Measurements from ENCODE around the gene TUBG2.
"Not testable (repeated sequence)": the region's sequence is repeated elsewhere in the genome, so short reads cannot be mapped to it uniquely, and the experiment has no call there.

The TUBG2 gene

DNA sequence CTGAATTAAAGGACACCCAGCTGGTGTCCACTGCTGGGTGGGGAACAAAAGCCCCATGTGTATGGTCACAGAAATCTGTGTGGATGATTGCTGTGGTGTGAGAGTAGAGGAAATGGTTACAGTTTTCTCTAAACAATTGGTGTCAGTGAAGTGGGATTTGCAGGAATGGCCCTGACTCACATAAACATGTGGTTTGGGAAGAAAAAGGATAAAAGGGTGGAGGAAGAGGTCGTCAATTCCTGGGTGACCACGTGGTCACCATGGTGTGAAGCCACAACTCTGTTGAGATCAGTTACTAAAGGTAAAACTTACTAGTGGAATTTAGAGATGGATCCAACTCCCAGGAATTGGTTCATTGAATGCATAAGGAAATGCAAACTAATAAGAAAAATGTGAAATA, 3.6 kb upstream of the TUBG2 start:
- no peak for DNase-seq

- no peak for DNase-seq
These were observed 1.1 kb upstream of the TUBG2 start for GRCh38 chr17:42657824-42658588.

DNA sequence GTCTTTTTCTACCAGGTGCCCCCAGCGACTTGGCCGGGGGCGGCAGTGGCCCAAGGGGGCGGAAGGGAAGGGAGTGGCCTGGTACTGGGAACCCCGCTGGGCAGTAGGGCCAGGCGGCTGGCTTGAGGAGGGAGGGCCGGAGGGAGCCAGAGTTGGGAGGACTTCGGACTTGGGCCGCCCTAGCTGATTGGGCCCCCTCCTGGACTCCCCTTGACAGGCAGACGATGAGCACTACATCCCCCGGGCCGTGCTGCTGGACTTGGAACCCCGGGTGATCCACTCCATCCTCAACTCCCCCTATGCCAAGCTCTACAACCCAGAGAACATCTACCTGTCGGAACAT, 819 bp downstream of the TUBG2 start:
- DNase-seq, result not testable (repeated sequence)

DNA sequence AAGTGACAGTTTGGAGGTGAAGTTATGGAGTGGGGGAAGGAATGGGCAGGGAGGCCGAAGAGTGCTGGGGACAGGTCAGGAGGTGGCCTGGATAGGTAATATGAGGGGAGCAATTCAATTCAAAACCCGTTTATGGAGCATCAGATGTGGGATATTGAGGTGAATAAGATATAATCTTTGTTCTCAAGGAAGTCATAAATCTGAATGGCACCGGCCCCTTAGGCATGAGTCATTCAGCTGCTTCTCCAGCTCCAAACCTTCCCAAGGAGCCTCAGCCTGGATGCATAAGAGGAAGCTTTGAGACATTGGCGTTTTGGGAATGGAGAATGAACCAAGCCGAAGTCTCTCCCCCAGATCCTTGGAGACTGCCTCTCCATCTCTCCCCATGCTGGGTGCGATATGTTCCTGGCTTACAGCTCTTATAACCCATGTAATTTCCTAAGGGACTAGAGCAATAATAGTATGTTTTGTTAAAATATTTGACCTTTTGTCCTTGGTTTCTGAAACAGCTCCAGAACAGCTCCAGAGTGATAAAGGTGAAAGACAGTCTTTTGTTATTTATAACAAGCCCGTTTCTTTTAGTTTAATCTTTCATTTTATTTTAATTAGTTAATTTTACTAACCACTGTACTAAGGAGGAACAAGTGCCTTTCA, 1.7 kb downstream of the TUBG2 start:
- no peak for DNase-seq

- no peak for DNase-seq
These were observed 6.5 kb downstream of the TUBG2 start for GRCh38 chr17:42665581-42666001.

GRCh38 chr17:42666126-42666525, 7.0 kb downstream of the TUBG2 start:
- DNase-seq, result not testable (repeated sequence)

GRCh38 chr17:42667088-42667951, 8.2 kb downstream of the TUBG2 start:
- DNase-seq, result no peak

DNA sequence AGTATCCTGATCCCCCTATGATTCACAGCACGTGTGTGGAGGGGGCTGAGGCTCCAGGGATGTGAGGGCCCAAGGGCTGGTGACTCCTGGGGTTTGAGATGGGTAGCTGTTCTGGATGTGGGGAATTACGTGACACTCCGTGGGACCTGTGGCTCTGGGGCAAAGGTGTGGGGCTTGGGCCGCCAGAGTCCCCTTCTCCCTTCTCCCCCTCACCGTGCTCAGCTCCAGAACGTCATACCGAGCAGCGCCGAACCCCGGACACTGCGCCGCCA, 10.6 kb downstream of the TUBG2 start:
- DNase-seq, result no peak

GRCh38 chr17:42669977-42670788, 11.1 kb downstream of the TUBG2 start:
- no peak for DNase-seq

- no peak for DNase-seq
These were observed 11.9 kb downstream of the TUBG2 start for GRCh38 chr17:42670789-42671657.

DNA sequence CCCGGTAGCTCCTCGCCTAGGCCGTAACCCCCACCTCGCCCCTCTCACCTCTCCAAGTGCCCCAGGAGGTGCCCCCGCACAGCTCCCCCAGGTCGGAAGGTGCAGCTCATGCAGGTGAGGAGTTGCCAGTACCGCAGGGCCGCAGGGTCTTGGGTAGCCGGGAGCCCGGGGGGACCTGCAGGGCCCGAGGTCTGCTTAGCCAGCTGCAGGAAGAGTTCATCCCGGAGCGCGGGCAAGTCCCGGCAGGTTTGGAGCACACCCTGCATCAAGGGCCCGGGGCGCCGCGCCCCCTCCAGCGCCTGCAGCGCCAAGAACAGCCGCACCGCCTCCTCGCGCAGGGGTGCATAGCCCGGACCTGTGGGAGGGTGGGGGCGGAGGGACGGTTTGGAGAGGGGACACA, 13.0 kb downstream of the TUBG2 start:
- no peak for DNase-seq

DNA sequence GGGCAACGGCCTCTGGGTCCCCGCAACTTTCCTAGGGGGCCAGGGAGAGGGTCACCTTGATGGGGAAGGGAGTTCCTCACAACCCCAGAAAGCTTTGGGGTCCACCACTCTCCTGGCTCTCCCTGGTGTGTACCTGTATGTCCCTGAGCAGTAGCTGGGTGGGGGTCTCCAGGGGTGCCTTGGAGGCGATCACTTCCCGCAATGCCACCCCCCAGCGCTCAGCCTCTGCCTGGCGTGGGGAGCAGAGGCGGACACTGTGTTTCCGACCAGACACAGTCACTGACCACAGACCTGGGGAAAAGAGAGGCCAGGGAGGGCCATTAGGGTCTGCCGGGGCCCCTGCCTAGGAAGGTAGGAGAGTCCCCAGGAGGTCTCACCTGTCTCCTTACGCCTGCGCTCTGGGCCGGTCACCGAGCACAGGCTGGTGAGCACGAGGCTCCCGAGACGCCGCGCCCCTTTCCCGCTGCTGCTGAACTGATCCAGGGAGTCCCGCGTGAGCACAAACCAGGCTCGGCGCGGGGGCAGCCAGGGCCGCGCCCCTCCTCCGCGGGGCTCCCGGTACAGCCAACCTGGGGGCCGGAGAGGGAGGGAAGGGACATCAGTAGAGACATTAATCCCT, 14.3 kb downstream of the TUBG2 start:
- no peak for DNase-seq

- DNase-seq, result no peak
These were observed 15.0 kb downstream of the TUBG2 start for GRCh38 chr17:42673885-42674754.

DNA sequence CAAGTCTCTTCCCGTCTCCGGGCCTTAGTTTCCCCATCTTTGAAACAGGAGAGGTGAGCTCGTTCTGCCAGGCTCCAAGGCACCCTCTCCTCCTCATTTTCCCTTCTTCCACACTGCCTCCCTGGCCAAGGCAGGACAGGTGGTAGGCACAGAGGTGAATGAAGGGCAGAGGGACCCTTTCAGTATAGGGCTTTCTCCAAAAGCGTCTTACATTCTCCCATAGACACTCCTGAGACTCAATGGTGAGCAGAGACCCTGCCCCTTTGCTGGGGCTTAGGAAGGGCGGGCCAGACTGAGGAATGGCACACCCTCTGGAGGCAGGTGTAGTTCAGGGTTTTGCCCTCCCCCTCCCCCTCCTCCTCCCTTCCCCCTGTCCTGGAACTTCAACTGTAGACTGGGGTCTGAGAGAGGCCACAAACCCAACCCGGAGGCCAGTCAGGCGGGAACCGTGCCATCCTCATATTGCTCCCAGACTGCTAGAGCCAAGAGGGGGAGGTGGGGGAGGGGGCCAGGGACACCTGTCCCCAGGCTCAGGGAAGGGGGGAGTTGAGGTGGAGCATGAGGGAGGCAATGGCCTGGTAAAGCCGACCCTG, 15.8 kb downstream of the TUBG2 start:
- no peak for DNase-seq

GRCh38 chr17:42675348-42675964, 16.4 kb downstream of the TUBG2 start:
- DNase-seq, result no peak

GRCh38 chr17:42675965-42676423, 16.9 kb downstream of the TUBG2 start:
- no peak for DNase-seq

DNA sequence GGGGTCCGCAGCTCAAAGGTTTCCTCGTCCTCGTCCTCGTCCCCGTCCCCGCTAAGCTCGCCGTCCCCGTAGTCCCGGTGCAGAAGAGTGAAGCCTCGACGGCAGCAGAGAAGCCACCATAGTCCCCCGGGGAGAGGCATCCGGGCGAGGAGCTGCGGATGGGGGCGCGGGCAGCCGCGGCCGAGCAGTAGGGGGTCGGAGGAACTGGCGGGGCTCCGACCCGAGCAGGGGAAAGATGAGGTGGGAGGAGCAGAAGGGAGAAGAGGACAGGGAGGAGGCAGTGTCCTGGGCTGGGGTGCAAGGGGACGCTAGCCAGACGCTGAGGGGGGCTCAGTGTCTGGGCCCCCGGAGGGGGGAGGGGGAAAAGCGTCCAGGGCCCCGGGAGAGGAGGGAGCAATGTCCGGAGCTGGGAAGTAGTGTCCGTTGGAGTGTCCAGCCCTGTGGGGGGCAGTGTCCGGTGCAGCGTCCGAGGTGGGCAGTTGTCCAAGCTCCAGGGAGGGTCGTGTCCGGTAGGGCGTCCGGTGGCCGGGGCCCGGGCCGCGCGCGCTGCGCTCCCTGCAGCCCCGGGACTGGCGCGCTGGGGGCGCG, 17.4 kb downstream of the TUBG2 start, which contains the start of gene PLEKHH3:
PLEKHH3 (minus strand) TSS at position 571 of the 588 bp plus-strand sequence; CDS start at position 140, 431 bp downstream.
- DNase-seq, result no peak

GRCh38 chr17:42677012-42677857, 18.2 kb downstream of the TUBG2 start:
- peak; percentile 95 for DNase-seq
